GM12878 (cell line): Measurements from ENCODE around the gene ANO10. TPM values are rescaled to one million over a fixed set of nuclear protein-coding genes. Genes with fewer than 3 reads are reported as not detected.
"Not testable (repeated sequence)": the region's sequence is repeated elsewhere in the genome, so short reads cannot be mapped to it uniquely, and the experiment has no call there.

ENCODE experiments used
- ATAC-seq: fragments of 200-7000 bp; cut with Tn5 transposase; 3 replicates; pipeline ENCODE4 v1.9.1; 2020; ENCODE audit warnings: mild to moderate bottlenecking, moderate library complexity
- BruUV-seq: library from RNA; stranded (reverse); fragments of 400-500 nt; replicated peaks from 2 replicates; lab custom pipeline; 2021; lab: Mats Ljungman, UMichigan
- CTCF ChIA-PET: fragments of 300-600 bp; sonication (Branson Sonifier 250); formaldehyde crosslinking; extraction: SDS; loops from one replicate; lab custom pipeline; 2021; ENCODE audit warnings: inconsistent platforms; lab: Yijun Ruan, JAX
- POLR2A ChIA-PET: fragments of 350-600 bp; formaldehyde crosslinking; extraction: SDS; loops from one replicate; lab custom pipeline; 2021; ENCODE audit warnings: inconsistent platforms; lab: Charles Lee
- RAD21 ChIA-PET: fragments of 300-600 bp; sonication (Branson Sonifier 250); formaldehyde crosslinking; loops from one replicate; lab custom pipeline; 2023; ENCODE audit warnings: antibody characterized with exemption; ENCODE audit not compliant: unreplicated experiment; lab: Charles Lee
- SMC1A ChIA-PET: fragments of 300-600 bp; sonication (Branson Sonifier 250); formaldehyde crosslinking; loops from one replicate; lab custom pipeline; 2023; ENCODE audit not compliant: unreplicated experiment, uncharacterized antibody; lab: Charles Lee
- DNase-seq: peaks from one replicate; pipeline ENCODE4 v3.0.0-alpha.2; 2011; ENCODE audit warnings: low read depth, low spot score
- FAIRE-seq: peaks from 3 replicates; lab custom pipeline; 2011; peaks lifted over from hg19 to GRCh38; lab: Jason Lieb, UNC
- H2AFZ ChIP-seq: 2 replicates; pipeline ENCODE4 v1.6.0; 2011; ENCODE audit warnings: low read depth, low read length, control low read depth; ENCODE audit not compliant: control insufficient read depth
- H3K27ac ChIP-seq: 2 replicates; pipeline ENCODE4 v1.5.1; 2011; ENCODE audit warnings: control low read depth; ENCODE audit not compliant: control insufficient read depth, insufficient read depth
- H3K27me3 ChIP-seq, 2 experiments: replicated peaks in 1 of 2; 2 replicates each; pipeline versions ENCODE4 v1.6.0 to v1.6.1; 2011; ENCODE audit warnings: low read length in 1 of 2; ENCODE audit not compliant: control insufficient read depth in 2 of 2, insufficient read depth in 2 of 2
- H3K36me3 ChIP-seq, 2 experiments: 2 replicates each; pipeline ENCODE4 v1.5.1; 2011; ENCODE audit warnings: low read length in 1 of 2; ENCODE audit not compliant: control insufficient read depth in 2 of 2, insufficient read depth in 2 of 2
- H3K4me1 ChIP-seq: 2 replicates; pipeline ENCODE4 v1.6.1; 2011; ENCODE audit warnings: mild to moderate bottlenecking, low read length, moderate library complexity, mixed read lengths; ENCODE audit not compliant: control insufficient read depth, insufficient read depth
- H3K4me2 ChIP-seq: 2 replicates; pipeline ENCODE4 v1.6.0; 2011; ENCODE audit warnings: control low read depth; ENCODE audit not compliant: control insufficient read depth, insufficient read depth
- H3K4me3 ChIP-seq: fragments of 200-600 bp; sonication (generic); 2 replicates; pipeline ENCODE4 v1.5.1; 2016
- H3K79me2 ChIP-seq: 2 replicates; pipeline ENCODE4 v1.6.0; 2011; ENCODE audit warnings: low read length; ENCODE audit not compliant: control insufficient read depth, insufficient read depth
- H3K9ac ChIP-seq: 2 replicates; pipeline ENCODE4 v1.8.0; 2011; ENCODE audit warnings: low read length, control low read depth, mixed read lengths; ENCODE audit not compliant: control insufficient read depth, insufficient read depth
- H3K9me3 ChIP-seq: replicated peaks from 3 replicates; pipeline ENCODE4 v1.5.1; 2011; ENCODE audit warnings: mild to moderate bottlenecking, low read length; ENCODE audit not compliant: control insufficient read depth, insufficient read depth
- H4K20me1 ChIP-seq: 2 replicates; pipeline ENCODE4 v1.6.0; 2011; ENCODE audit not compliant: control insufficient read depth, insufficient read depth
- BCL11A ChIP-seq: IDR thresholded peaks from 2 replicates; pipeline ENCODE4 v1.6.1; 2011; ENCODE audit warnings: low read depth, low read length
- BMI1 ChIP-seq: fragments of 450-650 bp; IDR thresholded peaks from 2 replicates; pipeline ENCODE4 v1.6.1; 2016; ENCODE audit warnings: mild to moderate bottlenecking, moderate library complexity, borderline replicate concordance
- CBX5 ChIP-seq: sonication (generic); IDR thresholded peaks from 2 replicates; pipeline ENCODE4 v1.6.1; 2016; ENCODE audit warnings: low read depth, moderate library complexity, mild to moderate bottlenecking, inconsistent platforms
- CREM ChIP-seq: IDR thresholded peaks from 2 replicates; pipeline ENCODE4 v1.6.1; 2014; ENCODE audit warnings: antibody characterized with exemption, low read depth
- EP300 ChIP-seq, 2 experiments: fragments of 150-350 bp in 1 of 2; IDR thresholded peaks; 2 replicates each; pipeline ENCODE4 v1.6.1; 2011 to 2012; ENCODE audit warnings: low read depth in 2 of 2, low read length in 2 of 2, borderline replicate concordance in 1 of 2, improper control_type of control experiment in 1 of 2, inconsistent platforms in 1 of 2; ENCODE audit not compliant: control insufficient read depth in 1 of 2
- GABPA ChIP-seq: IDR thresholded peaks from 2 replicates; pipeline ENCODE4 v1.6.1; 2014; ENCODE audit warnings: antibody characterized with exemption, low read depth, mild to moderate bottlenecking, inconsistent platforms
- POLR2AphosphoS5 ChIP-seq: IDR thresholded peaks from 2 replicates; pipeline ENCODE4 v1.6.1; 2011; ENCODE audit warnings: mild to moderate bottlenecking, low read length, inconsistent platforms
- RFX5 ChIP-seq: IDR thresholded peaks from 2 replicates; pipeline ENCODE4 v1.6.1; 2011; ENCODE audit warnings: low read depth, low read length, improper control_type of control experiment
- WGBS: methylation state at CpG from one replicate; pipeline ENCODE4 v1.1.6; 2016; ENCODE audit warnings: low lambda C conversion rate; ENCODE audit not compliant: insufficient replicate concordance, insufficient coverage; ENCODE audit errors: missing lambda C conversion rate; 5-methylcytosine and 5-hydroxymethylcytosine counted together
- in situ Hi-C: fragments of 300-500 bp; cut with MboI; formaldehyde crosslinking; loops from 9 replicates; pipeline ENCODE4 v1.14.3; 2018; ENCODE audit warnings: mixed read lengths
- intact Hi-C: fragments of 100-400 bp; cut with micrococcal nuclease; formaldehyde crosslinking; loops from one replicate; pipeline ENCODE4 v1.14.2; 2022; ENCODE audit not compliant: unreplicated experiment
- polyA plus RNA-seq, 11 experiments: library from polyadenylated mRNA; depleted of rRNA in 4 of 11; unstranded in 6 of 11; stranded (reverse) in 5 of 11; fragments of >200 nt; fragmentation: Nextera tagmentation in 4 of 11; fragmentation: Illumina TruSeq in 1 of 11; extraction: Ambion mirVana in 4 of 11; extraction: Trizol in 1 of 11; gene quantifications; 1 replicate in 1 of 11; 2 replicates in 10 of 11; pipeline versions ENCODE4 v1.2.1 to v1.2.3, GENCODE V29; 2011 to 2016; ENCODE audit warnings: inconsistent platforms in 2 of 11, missing spikeins in 2 of 11, low read depth in 1 of 11
- total RNA-seq, 4 experiments: library from RNA; depleted of rRNA in 3 of 4; stranded (reverse); fragments of >200 nt in 3 of 4; fragmentation: Illumina TruSeq in 1 of 4; extraction: Trizol in 1 of 4; gene quantifications; 2 replicates each; pipeline versions ENCODE4 v1.2.1 to v1.2.3, GENCODE V29; 2013 to 2021

Gene ANO10
- total and polyA plus RNA-seq, 10 of the 15 experiments (the other 5 are each of a cell fraction or from before 2014, with no cell fraction given): 0.29 to 21.9 (median 1.6) TPM

DNA sequence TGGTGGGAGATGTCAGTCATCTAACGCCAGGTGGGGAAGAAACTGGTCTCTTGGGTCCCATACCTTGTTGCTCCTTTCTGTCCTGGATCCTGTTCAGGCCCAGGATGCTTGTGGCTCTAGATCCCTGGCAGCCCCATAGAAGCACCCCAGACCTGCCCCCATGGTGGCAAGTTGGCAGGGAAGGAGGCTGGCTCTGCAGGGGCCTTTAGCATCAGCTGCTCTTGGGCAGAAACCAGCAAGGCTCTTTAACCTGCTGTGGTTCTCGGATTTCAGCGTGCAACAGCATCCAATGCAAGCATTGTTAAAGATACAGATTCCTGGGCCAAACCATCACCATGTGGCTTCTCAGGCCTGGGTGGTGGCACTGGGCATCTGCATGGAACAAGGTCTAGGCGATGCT, 259.6 kb downstream of the ANO10 start (continued):
- TF ChIP-seq POLR2AphosphoS5 (no peak), CBX5 (no peak), CREM (no peak), BCL11A (no peak)

DNA sequence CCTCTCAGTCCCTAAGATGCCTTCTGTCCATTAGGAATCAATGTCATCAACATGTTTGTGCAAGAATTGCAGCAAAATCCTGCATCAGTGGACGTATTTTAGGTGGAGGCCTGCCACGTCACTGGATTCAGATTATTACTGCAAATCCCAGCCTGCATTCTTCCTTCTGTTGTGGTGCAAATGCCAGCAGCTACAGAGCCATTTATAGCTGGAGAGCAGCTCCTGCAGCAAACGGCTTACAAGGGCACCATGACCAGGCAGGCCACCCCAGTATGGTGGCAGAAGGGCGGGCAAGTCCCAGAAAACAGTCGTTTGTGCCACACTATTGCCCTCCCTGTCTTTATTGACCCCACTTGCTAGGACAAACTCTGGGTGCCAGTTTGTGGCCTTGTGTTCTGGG, 260.7 kb downstream of the ANO10 start:
- Histone ChIP-seq H2AFZ (no peak overlapping the region), H3K4me2 (no peak overlapping the region), H3K9me3 (no peaks in the 10 kb centered on the region), H3K9ac (no peak overlapping the region), H3K79me2 (no peaks in the 10 kb centered on the region), H3K36me3 (no peaks in the 10 kb centered on the region; a peak in 2 of 4 replicates), H4K20me1 (0 out of 2 replicates have a peak, but pooled peaks cover 2% of the 10 kb centered on the region), H3K27ac (no peak overlapping the region), H3K4me3 (no peak overlapping the region), H3K4me1 (no peaks in the 10 kb centered on the region), H3K27me3 (no peaks in the 10 kb centered on the region)
- POLR2A ChIA-PET: no interaction called here
- ATAC-seq (no peak), DNase-seq (no peak), FAIRE-seq (no peak)
- CTCF ChIA-PET: interaction anchor here (1.0 kb wide), 2 partner anchors 16 to 142 kb away, joined by 3 read pairs; no protein-coding TSS in a partner anchor
- in situ Hi-C loops: no loop called here
- SMC1A ChIA-PET: interaction anchor here (1.2 kb wide), 1 partner anchor 19 kb away, joined by 3 read pairs; no protein-coding TSS in a partner anchor
- RAD21 ChIA-PET: no interaction called here
- BruUV-seq: no TSS peak
- WGBS: 41% methylated on average over 5 of the region's 5 CpGs
- TF ChIP-seq GABPA (no peak), BMI1 (no peak), EP300 (IDR thresholded peaks at IDR 0.05; ENCODE audit: borderline replicate concordance in 1 of 2, control insufficient read depth in 1 of 2, low read depth in 2 of 2, low read length in 2 of 2) (no peak), RFX5 (no peak)
- intact Hi-C loops: no loop called here

GRCh38 chr3:43356033-43356432, 265.8 kb downstream of the ANO10 start:
- ChIA-PET CTCF (interaction anchor here (0.6 to 1.5 kb wide), 5 partner anchors 10 to 395 kb away, joined by 3 to 4 read pairs (median 3); no protein-coding TSS in a partner anchor), SMC1A (interaction anchor here (1.1 kb wide), 1 partner anchor 193 kb away, joined by 3 read pairs; no protein-coding TSS in a partner anchor)
- H3K36me3 ChIP-seq, H4K20me1 ChIP-seq, FAIRE-seq, H3K27me3 ChIP-seq, H3K4me3 ChIP-seq, intact Hi-C loops, BruUV-seq, H3K79me2 ChIP-seq, ATAC-seq, DNase-seq, H2AFZ ChIP-seq, H3K9me3 ChIP-seq, POLR2A ChIA-PET, RAD21 ChIA-PET, H3K4me2 ChIP-seq, H3K4me1 ChIP-seq, in situ Hi-C loops, H3K9ac ChIP-seq, H3K27ac ChIP-seq: not testable (repeated sequence)
- 70% methylated on average over 2 of the region's 2 CpGs for WGBS
